ENCODE measurements around the gene ASAP2. TPM values are rescaled to one million over a fixed set of nuclear protein-coding genes. Genes with fewer than 3 reads are reported as not detected.

ASAP2 gene
- total RNA-seq, 1 donor from 2014 or later = 49.6 TPM

GRCh38 chr2:9354318-9354717 lies 147.7 kb downstream of the ASAP2 start:
- Mint-ChIP-seq H3K36me3 (ENCODE audit: unreplicated experiment) (peaks cover 2% of the 10 kb centered on the region), H3K4me3 (ENCODE audit: unreplicated experiment) (no peak overlapping the region), H3K4me1 (ENCODE audit: low read depth, unreplicated experiment) (peaks cover 4% of the 10 kb centered on the region), H3K9me3 (ENCODE audit: unreplicated experiment) (no peaks in the 10 kb centered on the region), H3K27ac (ENCODE audit: unreplicated experiment) (no peak overlapping the region), H3K27me3 (ENCODE audit: unreplicated experiment) (peaks cover 5% of the 10 kb centered on the region)
- DNase-seq = no peak
- no peak for TF ChIP-seq CTCF (IDR thresholded peaks at IDR 0.05; ENCODE audit: partially characterized antibody, unreplicated experiment)

GRCh38 chr2:9355270-9355669 lies 148.7 kb downstream of the ASAP2 start:
- Mint-ChIP-seq H3K4me1 (ENCODE audit: low read depth, unreplicated experiment) (peaks cover 4% of the 10 kb centered on the region), H3K36me3 (ENCODE audit: unreplicated experiment) (peaks cover 5% of the 10 kb centered on the region), H3K4me3 (ENCODE audit: unreplicated experiment) (no peak overlapping the region), H3K27ac (ENCODE audit: unreplicated experiment) (no peak overlapping the region), H3K9me3 (ENCODE audit: unreplicated experiment) (no peaks in the 10 kb centered on the region), H3K27me3 (ENCODE audit: unreplicated experiment) (peaks cover 5% of the 10 kb centered on the region)
- TF ChIP-seq CTCF (IDR thresholded peaks at IDR 0.05; ENCODE audit: partially characterized antibody, unreplicated experiment) = no peak
- DNase-seq = no peak

- H3K4me1 Mint-ChIP-seq (ENCODE audit: low read depth, unreplicated experiment) = peaks cover 4% of the 10 kb centered on the region
- TF ChIP-seq CTCF (IDR thresholded peaks at IDR 0.05; ENCODE audit: partially characterized antibody, unreplicated experiment) = no peak
- H3K9me3 Mint-ChIP-seq (ENCODE audit: unreplicated experiment) = no peaks in the 10 kb centered on the region
- peaks cover 5% of the 10 kb centered on the region for H3K36me3 Mint-ChIP-seq (ENCODE audit: unreplicated experiment)
- no peak for DNase-seq
- peaks cover 4% of the 10 kb centered on the region for H3K27me3 Mint-ChIP-seq (ENCODE audit: unreplicated experiment)
- no peak overlapping the region for H3K27ac Mint-ChIP-seq (ENCODE audit: unreplicated experiment)
- no peak overlapping the region for H3K4me3 Mint-ChIP-seq (ENCODE audit: unreplicated experiment)
These were observed 149.1 kb downstream of the ASAP2 start for GRCh38 chr2:9355716-9356115.

GRCh38 chr2:9356261-9356660 lies 149.6 kb downstream of the ASAP2 start:
- peak; percentile 33 for DNase-seq
- Mint-ChIP-seq H3K4me3 (ENCODE audit: unreplicated experiment) (no peak overlapping the region), H3K27ac (ENCODE audit: unreplicated experiment) (no peak overlapping the region)

GRCh38 chr2:9358846-9359245 lies 152.2 kb downstream of the ASAP2 start:
- no peak overlapping the region for H3K27ac Mint-ChIP-seq (ENCODE audit: unreplicated experiment)
- DNase-seq = no peak
- no peaks in the 10 kb centered on the region for H3K27me3 Mint-ChIP-seq (ENCODE audit: unreplicated experiment)
- no peak for TF ChIP-seq CTCF (IDR thresholded peaks at IDR 0.05; ENCODE audit: partially characterized antibody, unreplicated experiment)
- no peak overlapping the region for H3K4me3 Mint-ChIP-seq (ENCODE audit: unreplicated experiment)
- H3K4me1 Mint-ChIP-seq (ENCODE audit: low read depth, unreplicated experiment) = peaks cover 4% of the 10 kb centered on the region
- no peaks in the 10 kb centered on the region for H3K9me3 Mint-ChIP-seq (ENCODE audit: unreplicated experiment)
- H3K36me3 Mint-ChIP-seq (ENCODE audit: unreplicated experiment) = peaks cover 5% of the 10 kb centered on the region

More at GRCh38 chr2:9356261-9356660, 149.6 kb downstream of the ASAP2 start:
- Mint-ChIP-seq H3K9me3 (ENCODE audit: unreplicated experiment) (no peaks in the 10 kb centered on the region), H3K36me3 (ENCODE audit: unreplicated experiment) (peaks cover 5% of the 10 kb centered on the region), H3K27me3 (ENCODE audit: unreplicated experiment) (peaks cover 2% of the 10 kb centered on the region), H3K4me1 (ENCODE audit: low read depth, unreplicated experiment) (peaks cover 4% of the 10 kb centered on the region)
- no peak for TF ChIP-seq CTCF (IDR thresholded peaks at IDR 0.05; ENCODE audit: partially characterized antibody, unreplicated experiment)
